GM18861 (cell line): Measurements from ENCODE around the gene RIT2.
"Not testable (repeated sequence)": the region's sequence is repeated elsewhere in the genome, so short reads cannot be mapped to it uniquely, and the experiment has no call there.

Experiments
- ATAC-seq: cut with Tn5 transposase; IDR thresholded peaks from one replicate; pipeline ENCODE4 v1.9.1; 2021; ENCODE audit not compliant: unreplicated experiment

The RIT2 gene

DNA sequence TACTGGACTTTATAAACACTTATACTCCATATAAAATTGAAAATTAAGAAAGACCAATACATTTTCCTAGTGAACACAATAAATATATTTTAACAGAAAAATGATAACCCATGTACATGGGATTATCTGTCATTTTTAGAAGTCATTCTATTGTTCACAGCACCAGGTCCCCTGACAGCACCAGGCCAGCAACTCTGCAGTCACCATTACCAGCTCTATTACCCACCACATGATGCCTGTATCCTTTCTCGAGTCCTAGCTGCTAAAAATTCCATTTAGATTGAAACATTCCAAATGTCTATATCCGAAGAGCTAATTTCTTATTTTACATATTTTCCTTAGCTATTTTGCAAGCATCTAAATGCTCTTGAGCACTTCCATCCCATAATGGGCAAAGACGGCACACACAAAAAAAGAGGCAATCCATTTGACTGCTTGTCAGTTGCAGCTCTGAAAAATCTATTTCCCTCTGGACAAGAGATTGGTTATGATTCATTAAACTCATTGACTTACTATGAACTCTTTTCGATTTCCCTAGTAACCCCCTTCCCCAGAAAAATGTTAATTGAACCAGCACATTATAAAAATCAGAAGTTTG, 336.9 kb downstream of the RIT2 start:
- no peak for ATAC-seq

DNA sequence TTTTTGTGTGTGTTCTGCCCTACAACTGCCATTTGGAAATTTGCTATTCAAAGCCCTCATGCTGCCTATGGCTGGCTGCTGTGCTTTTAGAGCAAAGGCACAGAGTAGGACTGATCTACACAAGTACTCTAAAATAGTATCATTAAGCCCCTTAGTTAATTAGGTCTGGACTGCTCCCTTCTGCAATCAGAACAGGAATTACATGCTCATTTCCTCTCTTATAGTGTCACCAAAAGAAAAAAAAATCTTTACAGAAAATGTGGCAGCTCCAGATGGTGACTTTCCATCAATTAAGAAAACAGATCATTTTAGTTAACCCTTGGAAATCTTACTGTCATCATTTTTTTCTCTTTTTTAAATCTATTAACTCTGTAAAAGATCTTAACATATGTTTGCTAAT, 337.5 kb downstream of the RIT2 start:
- no peak for ATAC-seq

DNA sequence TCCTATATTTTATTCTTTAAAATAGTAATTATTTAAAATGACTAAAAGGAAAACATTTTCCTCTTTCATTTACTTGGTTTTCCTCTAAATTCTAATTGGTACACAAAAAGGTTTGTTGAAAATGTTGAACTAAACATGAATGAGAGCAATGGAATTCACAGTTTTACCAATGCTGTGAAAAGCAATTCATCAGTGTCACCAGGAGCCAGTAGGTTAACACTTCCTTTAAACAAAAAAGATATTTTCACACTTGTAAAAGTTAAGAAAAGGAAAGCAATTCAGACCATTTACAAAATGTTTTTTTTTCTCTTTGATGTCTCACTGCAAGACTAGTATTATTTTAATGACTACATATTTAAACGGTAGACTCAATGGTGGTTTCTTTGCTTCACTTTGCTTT, 341.6 kb downstream of the RIT2 start:
- ATAC-seq: no peak

DNA sequence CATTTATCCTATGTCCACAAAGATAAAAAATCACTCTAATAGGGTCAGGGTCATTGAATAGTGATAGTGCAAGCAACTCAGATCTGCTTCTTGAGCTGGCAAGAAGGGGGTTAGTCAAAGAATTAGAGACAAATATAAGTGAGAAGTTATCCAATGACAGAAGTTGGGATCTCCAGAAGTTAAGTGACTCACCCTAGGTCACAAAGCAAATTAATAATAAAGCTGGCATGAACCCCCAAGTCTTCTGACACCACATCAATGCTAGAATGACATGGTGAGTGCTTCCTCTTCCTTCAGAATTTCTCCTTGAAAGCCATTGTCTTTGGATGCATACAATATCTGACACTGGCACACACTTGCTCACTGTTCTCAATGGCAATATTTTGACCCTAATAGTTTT, 343.5 kb downstream of the RIT2 start:
- ATAC-seq: no peak

DNA sequence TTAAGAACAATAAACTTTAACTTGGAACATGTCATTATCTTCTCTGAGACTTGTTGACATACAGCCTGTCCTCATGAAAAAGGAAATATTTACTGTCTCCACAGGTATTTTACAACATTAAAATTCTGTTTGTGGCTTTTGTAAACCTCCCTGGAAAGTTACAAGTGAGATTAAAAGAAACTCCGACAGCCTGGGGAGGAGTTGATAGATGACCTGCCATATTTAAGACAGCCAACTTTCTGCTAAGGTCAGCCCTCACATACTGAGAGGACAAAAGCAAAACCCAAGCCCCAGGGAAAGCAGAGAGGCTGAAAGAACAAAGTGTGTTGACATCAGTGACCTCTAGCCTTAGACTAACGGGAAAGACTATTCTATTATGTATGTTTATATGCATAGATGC, 350.2 kb downstream of the RIT2 start:
- no peak for ATAC-seq

DNA sequence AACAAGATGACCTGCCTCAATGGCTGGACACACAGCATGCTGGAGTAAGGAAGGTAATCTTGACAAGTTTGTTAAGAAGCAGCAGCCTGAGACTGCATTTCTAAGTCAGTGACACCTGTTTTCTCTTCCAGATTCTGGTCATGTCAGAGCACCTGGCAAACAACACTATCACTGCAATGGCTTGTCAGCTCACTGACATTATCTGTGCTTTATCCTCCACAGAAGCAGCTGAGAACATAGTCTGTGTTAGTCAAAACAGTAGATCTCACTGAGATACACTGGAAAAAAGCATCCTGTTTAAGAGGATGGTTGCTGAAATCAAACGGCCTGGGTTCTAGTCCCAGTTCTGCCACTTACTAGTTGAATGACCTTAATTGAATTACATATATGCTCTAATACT, 355.2 kb downstream of the RIT2 start:
- ATAC-seq: no peak

DNA sequence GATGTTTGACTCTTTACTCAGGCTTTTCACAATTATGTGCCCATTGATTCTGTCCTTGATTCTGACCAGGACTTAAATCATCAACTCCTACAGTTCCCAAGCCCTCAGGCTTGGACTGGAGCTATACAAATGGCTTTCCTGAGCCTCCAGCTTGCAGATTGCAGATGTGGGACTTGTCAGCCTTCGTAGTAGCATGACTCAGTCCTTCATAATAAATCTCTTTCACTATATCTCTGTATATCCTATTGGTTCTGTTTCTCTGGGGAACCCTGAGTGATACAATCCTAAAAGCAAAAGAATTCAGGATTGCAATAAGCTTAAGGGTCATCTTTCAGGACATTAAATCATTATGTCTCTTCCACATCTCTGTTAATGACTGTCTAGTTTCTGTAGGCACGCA, 356.6 kb downstream of the RIT2 start:
- no peak for ATAC-seq

DNA sequence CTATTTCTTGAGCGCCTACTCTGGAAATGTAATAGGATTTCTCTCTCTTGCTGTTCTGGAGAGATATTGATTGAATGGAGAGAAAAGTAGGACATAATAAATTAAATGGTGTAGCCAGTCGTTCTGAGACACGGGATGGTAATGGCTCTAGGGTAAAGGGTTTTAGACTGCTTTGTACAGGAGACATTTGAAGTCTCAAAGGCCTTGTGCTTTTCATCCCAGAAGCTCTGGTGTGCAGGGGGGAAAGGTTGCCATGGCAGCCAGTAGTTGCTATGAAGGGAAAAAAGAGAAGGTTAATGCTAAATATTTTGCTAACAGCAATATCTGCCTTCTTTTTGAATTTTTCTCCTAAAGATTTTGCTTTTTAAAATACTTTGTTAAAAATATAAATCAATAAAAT, 359.3 kb downstream of the RIT2 start:
- ATAC-seq: no peak

DNA sequence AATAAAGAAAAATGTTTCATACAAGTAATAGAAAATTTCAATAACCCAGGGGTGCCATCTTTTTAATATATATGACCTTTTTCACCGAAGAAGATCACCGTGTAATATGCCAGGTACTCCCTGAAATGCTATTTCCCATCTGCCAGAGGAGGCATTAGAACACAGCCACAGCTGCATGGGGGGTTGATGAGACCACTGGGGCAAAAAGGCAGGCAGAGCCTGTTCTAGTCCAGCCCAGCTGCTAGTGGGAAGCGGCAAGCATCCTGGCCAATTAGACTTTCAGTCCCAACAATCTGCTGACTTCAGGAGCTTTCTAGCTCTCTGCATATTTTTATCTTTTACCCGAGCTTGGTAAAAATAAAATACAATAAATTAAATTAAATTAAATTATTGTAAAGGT, 362.6 kb downstream of the RIT2 start:
- no peak for ATAC-seq

DNA sequence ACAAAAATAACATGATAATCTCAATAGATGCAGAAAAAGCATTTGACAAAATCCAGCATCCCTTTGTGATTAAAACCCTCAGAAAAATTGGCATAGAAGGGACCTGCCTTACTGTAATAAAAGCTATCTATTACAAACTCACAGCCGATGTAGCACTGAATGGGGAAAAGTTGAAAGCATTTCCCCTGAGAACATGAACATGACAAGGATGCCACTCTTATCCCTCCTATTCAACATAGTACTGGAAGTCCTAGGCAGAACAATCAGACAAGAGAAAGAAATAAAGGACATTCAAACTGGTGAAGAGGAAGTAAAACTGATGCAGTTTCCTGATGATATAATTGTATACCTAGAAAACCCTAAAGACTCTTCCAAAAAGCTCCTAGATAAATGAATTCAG, 368.7 kb downstream of the RIT2 start:
- no peak for ATAC-seq

DNA sequence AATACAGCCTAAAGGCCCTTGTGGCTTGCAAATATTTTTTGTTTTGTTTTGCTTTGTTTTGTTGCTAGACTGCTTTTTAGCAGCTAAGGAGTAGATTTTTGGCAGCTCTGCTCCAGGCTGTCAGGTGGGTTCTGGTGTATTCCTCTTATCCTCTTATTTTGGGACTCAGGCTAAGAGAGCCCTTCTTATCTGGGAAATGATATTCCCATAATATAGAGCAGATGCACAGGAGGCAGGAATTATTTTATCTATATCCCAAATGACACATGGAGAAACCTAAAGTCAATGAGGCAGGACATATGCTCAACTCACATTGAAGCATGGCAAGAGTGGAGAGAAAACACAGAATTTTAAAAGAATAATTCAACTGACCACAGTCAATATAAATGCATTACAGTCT, 369.6 kb downstream of the RIT2 start:
- ATAC-seq: no peak

DNA sequence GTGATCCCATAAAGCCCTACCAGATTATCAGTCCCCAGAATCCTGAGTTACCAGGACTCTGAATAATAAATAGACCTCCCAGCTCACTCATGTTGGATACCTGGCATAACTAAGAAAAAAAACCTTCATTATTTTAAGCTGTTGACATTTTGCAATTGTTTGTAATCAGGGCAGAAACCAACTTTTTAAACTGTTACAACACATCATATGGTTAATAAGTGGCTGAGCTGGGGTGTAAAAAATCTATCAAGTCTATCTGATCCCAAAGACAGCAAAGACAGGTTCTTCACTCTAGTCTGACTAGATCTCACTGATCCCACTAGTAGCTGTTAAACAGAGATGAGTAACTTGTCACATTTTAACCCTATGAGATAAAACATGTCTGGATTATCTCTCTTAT, 370.3 kb downstream of the RIT2 start:
- ATAC-seq: no peak

DNA sequence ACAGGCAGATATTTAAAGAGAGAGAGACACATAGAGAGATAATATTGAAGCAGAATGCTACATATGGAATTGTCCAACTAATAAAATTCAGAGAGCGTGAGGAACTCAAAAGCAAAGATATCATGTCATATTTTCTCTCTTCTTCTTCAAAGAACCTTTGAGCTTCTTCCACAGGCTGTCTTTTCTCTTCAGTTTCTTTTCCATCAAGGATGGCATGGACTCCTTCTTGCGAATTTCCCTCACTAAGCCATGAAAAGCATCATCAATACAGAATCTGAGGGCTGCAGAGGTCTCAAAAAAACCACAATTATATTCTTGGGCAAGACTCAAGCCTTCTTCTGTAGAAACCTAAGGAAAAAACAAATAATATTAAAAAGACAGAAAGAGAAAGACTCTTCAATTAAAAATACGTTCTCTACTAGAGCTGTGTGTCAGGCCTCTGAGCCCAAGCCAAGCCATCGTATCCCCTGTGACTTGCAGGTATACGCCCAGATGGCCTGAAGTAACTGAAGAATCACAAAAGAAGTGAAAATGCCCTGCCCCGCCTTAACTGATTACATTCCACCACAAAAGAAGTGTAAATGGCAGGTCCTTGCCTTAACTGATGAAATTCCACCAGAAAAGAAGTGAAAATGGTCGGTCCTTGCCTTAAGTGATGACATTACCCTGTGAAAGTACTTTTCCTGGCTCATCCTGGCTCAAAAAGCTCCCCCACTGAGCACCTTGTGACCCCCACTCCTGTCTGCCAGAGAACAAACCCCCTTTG, 371.9 kb downstream of the RIT2 start:
- ATAC-seq: no peak

DNA sequence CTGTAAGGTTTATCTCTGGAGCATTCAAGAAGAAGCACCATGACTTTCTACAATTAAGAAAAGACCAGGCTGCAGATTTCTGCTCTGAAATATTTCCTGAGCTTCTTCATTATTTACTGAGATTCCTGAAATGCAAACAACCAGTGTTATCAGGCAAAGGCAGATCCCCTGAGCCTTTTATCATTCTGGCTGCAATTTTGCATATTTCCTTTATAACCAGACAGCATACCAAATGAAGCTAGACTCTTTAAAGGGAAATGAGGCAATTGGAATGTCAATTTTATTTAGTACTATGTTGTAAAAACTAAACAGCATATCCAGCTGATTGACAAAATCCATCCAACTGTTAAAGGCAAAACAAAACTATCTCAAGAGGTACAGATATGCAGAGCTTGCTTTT, 372.5 kb downstream of the RIT2 start:
- no peak for ATAC-seq

DNA sequence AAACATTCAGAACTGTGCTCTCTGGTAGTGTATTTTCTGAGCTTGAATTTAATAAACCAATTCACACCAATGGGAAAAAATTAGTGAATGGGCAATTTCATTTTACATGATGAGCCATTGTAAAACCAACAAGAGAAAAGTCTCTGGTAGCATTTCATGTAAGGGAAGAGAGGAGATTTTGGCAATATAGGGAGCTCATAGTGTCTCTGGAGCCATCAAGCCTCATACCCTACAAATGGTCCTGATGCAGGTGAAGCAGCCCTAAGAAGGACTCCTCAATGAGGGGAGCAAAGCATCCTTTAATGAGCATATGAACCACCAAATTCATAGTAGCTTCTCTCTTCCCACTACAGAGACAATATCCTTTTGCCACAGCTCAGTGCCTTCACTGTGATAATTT, 373.0 kb downstream of the RIT2 start:
- ATAC-seq: no peak

DNA sequence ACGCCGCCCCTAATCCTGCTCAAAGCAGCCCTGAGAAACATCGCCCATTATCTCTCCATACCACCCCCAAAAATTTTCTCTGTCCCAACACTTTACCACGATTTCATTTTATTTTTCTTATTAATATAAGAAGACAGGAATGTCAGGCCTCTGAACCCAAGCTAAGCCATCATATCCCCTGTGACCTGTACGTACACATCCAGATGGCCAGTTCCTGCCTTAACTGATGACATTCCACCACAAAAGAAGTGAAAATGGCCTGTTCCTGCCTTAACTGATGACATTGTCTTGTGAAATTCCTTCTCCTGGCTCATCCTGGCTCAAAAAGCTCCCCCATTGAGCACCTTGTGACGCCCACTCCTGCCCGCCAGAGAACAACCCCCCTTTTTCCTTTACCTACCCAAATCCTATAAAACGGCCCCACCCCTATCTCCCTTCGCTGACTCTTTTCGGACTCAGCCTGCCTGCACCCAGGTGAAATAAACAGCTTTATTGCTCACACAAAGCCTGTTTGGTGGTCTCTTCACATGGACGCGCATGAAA, 373.6 kb downstream of the RIT2 start:
- not testable (repeated sequence) for ATAC-seq

DNA sequence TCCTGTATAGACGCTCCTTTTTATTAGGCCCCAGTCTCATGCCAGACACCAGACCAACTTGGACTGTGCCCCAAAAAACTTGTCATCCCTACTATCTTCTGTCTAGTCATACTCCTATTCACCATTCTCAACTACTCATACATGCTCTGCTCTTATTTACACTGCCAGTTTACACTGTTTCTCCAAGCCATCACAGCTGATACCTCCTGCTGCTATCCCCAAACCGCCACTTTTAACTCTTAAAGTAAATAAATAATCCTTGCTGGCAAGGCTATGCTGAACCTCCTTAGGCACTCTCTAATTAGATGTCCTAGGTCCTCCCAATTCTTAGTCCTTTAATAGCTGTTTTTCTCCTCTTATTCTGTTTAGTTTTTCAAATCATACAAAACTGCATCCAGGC, 374.2 kb downstream of the RIT2 start:
- not testable (repeated sequence) for ATAC-seq

DNA sequence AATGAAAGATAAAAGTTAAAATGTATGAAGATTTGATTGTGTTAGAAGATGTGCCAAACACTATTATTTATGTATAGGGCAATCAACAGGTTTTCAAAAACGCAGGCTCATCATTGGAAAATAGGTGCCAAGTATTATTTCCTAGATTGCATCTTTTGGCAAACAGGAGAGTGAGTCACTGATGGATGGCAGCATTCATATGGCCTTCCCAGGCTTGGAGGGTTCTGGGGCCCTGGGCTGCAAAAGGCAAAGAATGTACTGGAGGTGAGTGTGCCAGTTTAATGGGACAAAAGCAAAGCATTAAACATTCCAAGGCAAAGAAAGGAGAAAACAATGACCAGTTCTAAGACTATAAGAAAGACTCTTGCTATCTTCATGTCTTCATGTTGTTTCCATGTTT, 379.4 kb downstream of the RIT2 start:
- ATAC-seq: no peak

DNA sequence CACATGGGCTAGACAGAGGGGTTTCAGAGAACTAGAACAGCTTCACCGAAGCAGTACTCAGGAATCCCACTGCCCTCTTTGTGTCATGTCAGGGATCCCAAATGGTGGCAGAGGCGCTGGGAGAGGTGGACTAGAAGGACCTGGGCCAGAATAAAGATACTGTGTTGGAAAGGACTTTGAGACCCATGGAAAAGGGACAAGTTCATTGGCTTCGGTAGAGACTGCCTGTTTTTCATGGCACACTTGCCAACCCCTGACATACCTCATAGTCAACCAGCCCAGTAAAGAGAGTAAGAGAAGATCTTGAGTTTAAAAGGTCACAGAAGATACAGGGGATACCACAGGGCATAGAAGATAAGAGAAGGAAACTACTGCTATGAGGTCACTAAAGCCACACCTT, 381.0 kb downstream of the RIT2 start:
- no peak for ATAC-seq

DNA sequence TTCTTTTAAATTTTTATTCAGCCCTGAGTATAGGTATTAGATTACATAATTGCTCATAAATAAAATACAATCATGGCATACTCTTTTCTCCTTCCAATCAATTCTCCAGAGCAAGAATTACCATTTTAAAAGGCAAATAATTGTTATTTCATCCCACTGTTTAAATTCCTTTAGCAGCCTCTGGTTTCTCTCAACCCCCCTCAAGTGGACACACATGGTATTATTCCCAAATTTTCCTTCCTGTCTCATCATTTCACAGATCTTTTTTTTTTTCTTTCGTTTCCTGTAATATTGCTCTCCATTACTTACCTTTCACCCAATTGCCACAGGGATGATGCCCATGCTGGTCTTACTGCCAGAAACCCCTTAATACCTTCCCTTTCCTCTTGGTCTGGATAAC, 385.2 kb downstream of the RIT2 start:
- no peak for ATAC-seq

DNA sequence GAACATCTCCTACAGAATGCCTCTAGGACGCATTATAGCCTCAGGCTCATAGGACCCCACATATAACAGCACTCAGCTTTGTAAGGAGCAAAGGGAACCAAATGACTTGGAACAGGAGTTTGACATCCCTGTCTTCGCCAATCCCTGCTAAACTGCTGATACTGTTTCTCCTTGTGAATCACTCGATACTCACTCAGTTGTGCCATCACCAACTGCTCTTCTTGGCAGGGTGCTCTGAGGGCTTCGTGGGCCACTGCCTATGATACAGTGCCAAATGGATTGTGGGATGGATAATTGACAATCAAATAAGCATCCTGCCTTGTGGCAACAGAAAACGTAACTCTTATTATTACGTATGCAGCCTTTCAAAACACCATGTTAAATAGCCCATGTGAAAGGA, 396.3 kb downstream of the RIT2 start:
- ATAC-seq: no peak

DNA sequence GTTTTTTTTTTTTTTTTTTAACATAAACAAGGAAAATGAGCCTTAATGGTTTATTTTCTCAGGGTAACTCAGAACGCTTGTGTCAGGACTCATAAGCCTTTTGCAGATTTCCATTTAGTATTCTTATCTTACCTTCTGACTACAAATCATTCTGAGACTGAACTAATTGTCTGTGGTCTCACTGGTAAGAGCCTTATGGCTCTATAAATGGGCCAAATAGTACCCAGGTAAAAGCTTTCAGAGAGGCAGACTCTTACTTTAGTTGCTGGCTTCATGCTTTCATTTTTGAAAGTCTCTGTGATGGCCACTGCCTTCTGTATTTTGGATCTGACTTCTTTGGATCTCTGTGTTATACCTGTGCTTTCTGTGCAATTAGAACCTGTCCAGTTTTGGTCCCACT, 403.4 kb downstream of the RIT2 start:
- no peak for ATAC-seq

DNA sequence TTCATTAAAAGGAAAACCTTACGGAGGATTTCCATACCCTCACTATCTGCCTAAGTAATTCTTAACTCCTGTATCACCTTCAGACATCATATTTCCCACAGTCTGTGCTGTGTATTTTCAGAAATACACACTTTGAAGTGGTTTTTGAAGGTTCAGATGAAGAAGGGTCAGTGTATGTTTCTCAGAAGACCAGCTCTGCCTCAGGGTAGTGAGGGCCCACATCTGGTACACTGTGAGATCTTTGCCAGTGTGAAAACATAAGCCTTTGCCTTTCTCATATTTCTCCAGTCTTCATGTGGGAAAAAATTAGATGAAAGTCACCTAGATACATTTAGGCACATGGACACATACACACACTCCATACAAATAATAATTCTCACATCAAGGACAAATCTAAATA, 408.4 kb downstream of the RIT2 start:
- ATAC-seq: no peak
